ENCODE data around the gene BRAF.
"Not testable (repeated sequence)": the region's sequence is repeated elsewhere in the genome, so short reads cannot be mapped to it uniquely, and the experiment has no call there.

The BRAF gene

GRCh38 chr7:140918236-140918635 lies 6.5 kb downstream of the BRAF start:
- no peak for DNase-seq (ENCODE audit: low read depth)

GRCh38 chr7:140917258-140917657 lies 7.5 kb downstream of the BRAF start:
- no peak for DNase-seq (ENCODE audit: low read depth)

GRCh38 chr7:140915935-140916555 lies 8.7 kb downstream of the BRAF start:
- DNase-seq (ENCODE audit: low read depth) = no peak

GRCh38 chr7:140914083-140914482 lies 10.6 kb downstream of the BRAF start:
- no peak for DNase-seq (ENCODE audit: low read depth)

GRCh38 chr7:140913596-140913928 lies 11.2 kb downstream of the BRAF start:
- DNase-seq (ENCODE audit: low read depth) = not testable (repeated sequence)

- DNase-seq (ENCODE audit: low read depth) = no peak
Observed at GRCh38 chr7:140911746-140912145, 13.0 kb downstream of the BRAF start.

GRCh38 chr7:140909476-140910161 lies 15.1 kb downstream of the BRAF start:
- no peak for DNase-seq (ENCODE audit: low read depth)

GRCh38 chr7:140908361-140908760 lies 16.4 kb downstream of the BRAF start:
- DNase-seq (ENCODE audit: low read depth) = no peak

GRCh38 chr7:140903741-140904480 lies 20.8 kb downstream of the BRAF start:
- DNase-seq (ENCODE audit: low read depth) = no peak

- DNase-seq (ENCODE audit: low read depth) = no peak
Observed at GRCh38 chr7:140902303-140902953, 22.3 kb downstream of the BRAF start.

GRCh38 chr7:140901941-140902302 lies 22.8 kb downstream of the BRAF start:
- no peak for DNase-seq (ENCODE audit: low read depth)

- DNase-seq (ENCODE audit: low read depth) = no peak
Observed at GRCh38 chr7:140899883-140900282, 24.8 kb downstream of the BRAF start.

- DNase-seq (ENCODE audit: low read depth) = no peak
Observed at GRCh38 chr7:140898786-140899536, 25.8 kb downstream of the BRAF start.

- no peak for DNase-seq (ENCODE audit: low read depth)
Observed at GRCh38 chr7:140896996-140897395, 27.7 kb downstream of the BRAF start.

GRCh38 chr7:140889645-140890044 lies 35.1 kb downstream of the BRAF start:
- DNase-seq (ENCODE audit: low read depth) = no peak

- DNase-seq (ENCODE audit: low read depth) = no peak
Observed at GRCh38 chr7:140889150-140889549, 35.6 kb downstream of the BRAF start.

- DNase-seq (ENCODE audit: low read depth) = no peak
Observed at GRCh38 chr7:140888087-140888486, 36.6 kb downstream of the BRAF start.

GRCh38 chr7:140885735-140886334 lies 38.9 kb downstream of the BRAF start:
- DNase-seq (ENCODE audit: low read depth) = no peak

- DNase-seq (ENCODE audit: low read depth) = no peak
Observed at GRCh38 chr7:140883378-140883777, 41.4 kb downstream of the BRAF start.

GRCh38 chr7:140882834-140883233 lies 41.9 kb downstream of the BRAF start:
- DNase-seq (ENCODE audit: low read depth) = not testable (repeated sequence)

GRCh38 chr7:140881507-140882228 lies 43.1 kb downstream of the BRAF start:
- no peak for DNase-seq (ENCODE audit: low read depth)
